Karpas-422 (cell line): ENCODE results near the gene ACVRL1. TPM values are rescaled to one million over a fixed set of nuclear protein-coding genes. Genes with fewer than 3 reads are reported as not detected.

ENCODE experiments used
- DNase-seq: peaks from one replicate; pipeline ENCODE4 v3.0.0-alpha.2; 2015
- H2AFZ ChIP-seq: fragments of 200-600 bp; sonication (generic); 2 replicates; pipeline ENCODE4 v1.6.1; 2014; ENCODE audit warnings: antibody characterized with exemption, low read length, mixed read lengths
- H3K27ac ChIP-seq: fragments of 200-600 bp; sonication (generic); 2 replicates; pipeline ENCODE4 v1.5.1; 2014; ENCODE audit warnings: mild to moderate bottlenecking, low read length, moderate library complexity
- H3K27me3 ChIP-seq: fragments of 200-600 bp; sonication (generic); 2 replicates; pipeline ENCODE4 v1.6.1; 2014; ENCODE audit warnings: low read length, mixed read lengths
- H3K36me3 ChIP-seq: fragments of 200-600 bp; sonication (generic); 2 replicates; pipeline ENCODE4 v1.6.1; 2014; ENCODE audit warnings: low read length, mixed read lengths; ENCODE audit not compliant: insufficient read depth
- H3K4me1 ChIP-seq: fragments of 200-600 bp; sonication (generic); 2 replicates; pipeline ENCODE4 v1.6.1; 2014; ENCODE audit warnings: mild to moderate bottlenecking, low read length, mixed read lengths
- H3K4me2 ChIP-seq: fragments of 200-600 bp; sonication (generic); 2 replicates; pipeline ENCODE4 v1.6.1; 2014; ENCODE audit warnings: low read length, low read depth, mild to moderate bottlenecking; ENCODE audit not compliant: poor library complexity, severe bottlenecking
- H3K4me3 ChIP-seq: fragments of 200-600 bp; sonication (generic); 2 replicates; pipeline ENCODE4 v1.5.1; 2014; ENCODE audit warnings: mild to moderate bottlenecking, antibody characterized with exemption, low read length, mixed read lengths
- H3K79me2 ChIP-seq: fragments of 200-600 bp; sonication (generic); 2 replicates; pipeline ENCODE4 v1.6.1; 2014; ENCODE audit warnings: mild to moderate bottlenecking, low read length, mixed read lengths
- H3K9ac ChIP-seq: fragments of 200-600 bp; sonication (generic); 2 replicates; pipeline ENCODE4 v1.6.0; 2014; ENCODE audit warnings: low read length
- H3K9me2 ChIP-seq: fragments of 200-600 bp; sonication (generic), shearing (Covaris generic); replicated peaks from 2 replicates; pipeline ENCODE4 v1.6.0; 2014; ENCODE audit warnings: mild to moderate bottlenecking, low read length, moderate library complexity; ENCODE audit not compliant: insufficient read depth
- H3K9me3 ChIP-seq: fragments of 300-700, 200-600 bp; sonication (generic); 2 replicates; pipeline ENCODE4 v1.6.1; 2014; ENCODE audit warnings: low read length, mixed read lengths
- H4K20me1 ChIP-seq: fragments of 200-600 bp; sonication (generic); 2 replicates; pipeline ENCODE4 v1.6.1; 2014; ENCODE audit warnings: mild to moderate bottlenecking, antibody characterized with exemption, low read length, low read depth; ENCODE audit not compliant: insufficient read depth
- total RNA-seq: library from RNA; depleted of rRNA; stranded (reverse); fragments of >200 nt; shearing (Covaris generic); gene quantifications from 2 replicates; pipeline ENCODE4 v1.2.3, GENCODE V29; 2014; ENCODE audit warnings: low replicate concordance

ACVRL1 gene
- total RNA-seq, 1 experiment from 2014 or later, result not detected

DNA sequence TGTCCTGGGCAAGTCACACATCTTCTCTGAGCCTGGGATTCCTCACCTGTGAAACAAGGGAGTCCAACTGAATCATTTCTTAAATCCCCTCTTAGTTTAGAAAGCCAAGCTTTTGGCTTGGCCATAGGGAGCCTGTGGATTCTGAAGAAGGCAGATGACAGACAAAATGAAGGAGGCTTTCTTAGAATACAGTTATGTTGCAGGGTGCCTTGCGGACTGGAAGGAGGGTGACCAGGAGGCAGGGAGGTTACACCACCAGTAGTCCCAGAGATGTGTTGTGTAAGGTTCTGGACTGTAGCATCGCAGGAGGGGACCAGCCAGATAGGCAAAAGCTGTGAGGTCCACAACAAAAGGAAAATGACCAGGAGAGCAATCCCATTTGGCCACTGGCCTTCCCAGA, 36.0 kb downstream of the ACVRL1 start:
- Histone ChIP-seq H3K4me2 (no peak overlapping the region), H4K20me1 (no peaks in the 10 kb centered on the region), H3K79me2 (no peaks in the 10 kb centered on the region), H3K9ac (no peak overlapping the region), H3K27me3 (no peaks in the 10 kb centered on the region; the same call in 1 of the 2 replicates), H3K4me1 (no peaks in the 10 kb centered on the region), H2AFZ (no peak overlapping the region), H3K9me3 (0 out of 2 replicates have a peak, but pooled peaks cover 6% of the 10 kb centered on the region), H3K4me3 (no peak overlapping the region), H3K36me3 (no peaks in the 10 kb centered on the region), H3K9me2 (no peaks in the 10 kb centered on the region), H3K27ac (no peak overlapping the region)
- no peak for DNase-seq

DNA sequence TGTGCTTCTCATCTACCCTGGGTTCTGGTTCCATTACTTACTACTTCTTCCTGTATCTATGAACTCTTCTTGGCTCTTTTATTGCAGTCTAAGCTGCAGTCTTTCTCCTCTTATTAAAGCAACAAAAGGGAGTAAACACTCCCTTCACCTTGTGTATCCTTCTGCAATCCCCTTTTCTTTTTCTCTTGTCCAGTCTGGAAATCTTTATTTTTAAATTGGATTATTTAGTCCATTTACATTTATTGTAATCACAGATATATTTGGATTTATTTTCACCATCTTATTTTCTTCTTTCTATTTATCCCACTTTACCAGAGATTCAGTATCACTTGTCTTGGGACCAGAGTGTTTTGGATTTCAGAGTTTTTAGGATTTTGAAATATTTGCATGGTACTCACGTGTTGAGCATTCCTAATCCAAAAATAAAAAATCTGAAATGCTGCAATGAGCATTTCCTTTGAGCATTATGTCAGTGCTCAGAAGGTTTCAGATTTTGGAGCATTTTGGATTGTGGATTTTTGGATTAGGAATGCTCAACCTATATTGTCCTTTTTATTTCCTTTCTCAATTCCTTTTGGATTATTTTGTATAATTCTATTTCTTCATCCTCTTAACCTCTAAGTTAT, 37.4 kb downstream of the ACVRL1 start:
- Histone ChIP-seq H2AFZ (no peak overlapping the region), H3K4me2 (no peak overlapping the region), H4K20me1 (no peaks in the 10 kb centered on the region), H3K9me3 (0 out of 2 replicates have a peak, but pooled peaks cover 6% of the 10 kb centered on the region), H3K4me1 (no peaks in the 10 kb centered on the region), H3K27ac (no peak overlapping the region), H3K27me3 (no peaks in the 10 kb centered on the region; the same call in 1 of the 2 replicates), H3K9me2 (no peaks in the 10 kb centered on the region), H3K9ac (no peak overlapping the region), H3K79me2 (no peaks in the 10 kb centered on the region), H3K4me3 (no peak overlapping the region), H3K36me3 (no peaks in the 10 kb centered on the region)
- no peak for DNase-seq

DNA sequence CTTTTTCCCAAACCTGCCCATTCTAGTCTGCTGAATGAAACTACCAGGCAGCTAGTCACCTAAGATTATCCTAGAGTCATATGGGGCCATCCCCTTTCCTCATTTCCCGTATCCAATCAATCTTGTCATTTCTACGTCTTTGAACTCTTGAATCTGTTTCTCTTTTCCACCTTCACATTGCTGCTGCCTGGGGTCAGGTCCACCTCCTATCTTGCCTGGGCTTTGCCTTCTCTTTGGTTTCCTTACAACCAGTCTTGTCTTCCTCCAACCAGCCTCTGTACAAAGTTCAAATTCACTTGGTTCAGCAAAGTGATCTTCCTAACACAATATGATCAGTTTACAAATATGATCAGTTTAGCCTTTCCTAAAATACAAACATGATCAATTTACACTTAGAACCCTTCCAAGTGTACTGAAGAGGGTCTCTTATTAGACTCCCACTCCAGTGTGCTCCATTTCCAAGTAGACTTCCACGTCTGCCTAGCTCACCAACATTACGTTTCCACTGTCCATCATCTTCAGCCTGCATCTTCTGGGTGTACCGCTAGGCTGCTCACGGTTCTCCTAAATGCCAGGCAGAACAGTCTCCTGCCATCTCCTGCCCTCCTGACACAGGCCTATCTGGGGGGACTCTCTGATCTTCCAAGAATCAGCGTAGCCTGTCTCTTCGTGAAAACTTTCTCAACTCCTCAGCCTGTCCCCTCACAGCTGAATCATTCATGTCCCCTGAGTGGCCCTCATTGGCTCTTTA, 40.1 kb downstream of the ACVRL1 start:
- Histone ChIP-seq H3K27me3 (no peaks in the 10 kb centered on the region; the same call in 1 of the 2 replicates), H3K36me3 (no peaks in the 10 kb centered on the region), H4K20me1 (no peaks in the 10 kb centered on the region), H3K9ac (no peak overlapping the region), H3K9me2 (no peaks in the 10 kb centered on the region), H3K79me2 (no peaks in the 10 kb centered on the region), H3K27ac (no peak overlapping the region), H2AFZ (no peak overlapping the region), H3K4me2 (no peak overlapping the region), H3K9me3 (0 out of 2 replicates have a peak, but pooled peaks cover 6% of the 10 kb centered on the region), H3K4me3 (no peak overlapping the region), H3K4me1 (peaks cover 13% of the 10 kb centered on the region)
- no peak for DNase-seq

DNA sequence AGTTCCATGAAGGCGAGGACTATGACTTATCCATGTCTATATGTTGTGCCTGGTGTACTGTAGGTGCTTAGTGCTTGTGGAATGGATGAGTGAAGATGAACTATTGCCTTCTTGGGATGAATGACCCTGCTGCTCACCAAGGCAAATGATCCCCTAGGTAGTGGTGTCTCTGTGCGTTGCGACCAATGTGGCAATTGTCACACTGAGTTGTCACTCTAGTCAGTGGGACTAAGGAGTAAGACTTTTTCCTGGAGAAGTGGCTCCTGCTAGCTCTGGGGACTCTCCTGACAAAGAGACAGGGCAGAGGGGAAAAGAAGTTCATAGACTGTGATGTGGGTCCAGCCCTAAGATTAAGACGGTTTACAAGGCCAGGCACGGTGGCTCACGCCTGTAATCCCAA, 40.8 kb downstream of the ACVRL1 start:
- Histone ChIP-seq H3K9ac (no peak overlapping the region), H3K4me1 (peaks cover 17% of the 10 kb centered on the region), H4K20me1 (no peaks in the 10 kb centered on the region), H3K9me2 (no peaks in the 10 kb centered on the region), H3K27ac (no peak overlapping the region), H3K4me3 (no peak overlapping the region), H3K79me2 (no peaks in the 10 kb centered on the region), H3K27me3 (no peaks in the 10 kb centered on the region; the same call in 1 of the 2 replicates), H3K9me3 (0 out of 2 replicates have a peak, but pooled peaks cover 6% of the 10 kb centered on the region), H2AFZ (no peak overlapping the region), H3K4me2 (no peak overlapping the region), H3K36me3 (no peaks in the 10 kb centered on the region)
- DNase-seq, result no peak

DNA sequence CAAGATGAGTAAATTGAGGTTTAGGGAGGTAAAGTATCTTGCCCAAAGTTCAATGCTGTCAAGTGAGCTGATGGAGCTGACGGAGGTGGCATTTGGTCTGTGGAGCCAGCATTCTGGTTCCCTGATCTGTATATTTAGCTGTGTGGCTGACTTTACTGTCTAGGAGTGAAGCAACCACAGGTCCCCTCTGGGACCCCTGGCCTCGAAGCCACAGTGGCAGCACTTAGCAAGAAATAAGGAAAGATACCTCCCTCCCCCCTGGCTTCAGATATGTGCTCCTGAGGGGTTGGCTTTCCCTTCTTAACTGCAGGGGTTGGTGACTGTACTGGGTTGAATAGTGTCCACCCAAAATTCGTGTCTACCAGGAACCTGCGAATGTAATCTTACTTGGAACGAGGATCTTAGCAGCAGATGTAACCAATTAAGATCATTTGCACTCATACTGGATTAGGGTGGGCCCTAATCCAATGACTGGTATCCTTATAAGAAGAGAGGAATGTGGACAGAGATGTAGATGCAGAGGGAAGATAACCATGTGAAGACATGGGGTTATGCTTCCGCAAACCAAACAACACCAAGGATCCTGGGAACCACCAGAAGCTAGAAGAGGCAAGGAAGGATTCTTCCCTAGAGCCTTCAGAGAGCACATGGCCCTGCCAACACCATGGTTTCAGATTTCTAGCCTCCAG, 42.2 kb downstream of the ACVRL1 start:
- Histone ChIP-seq H3K9me3 (0 out of 2 replicates have a peak, but pooled peaks cover 2% of the 10 kb centered on the region), H3K27ac (no peak overlapping the region), H3K4me2 (no peak overlapping the region), H3K9me2 (no peaks in the 10 kb centered on the region), H3K4me3 (no peak overlapping the region), H2AFZ (no peak overlapping the region), H3K4me1 (peaks cover 19% of the 10 kb centered on the region), H3K79me2 (no peaks in the 10 kb centered on the region), H3K36me3 (no peaks in the 10 kb centered on the region), H3K9ac (no peak overlapping the region), H3K27me3 (no peaks in the 10 kb centered on the region), H4K20me1 (0 out of 2 replicates have a peak, but pooled peaks cover 7% of the 10 kb centered on the region)
- no peak for DNase-seq

DNA sequence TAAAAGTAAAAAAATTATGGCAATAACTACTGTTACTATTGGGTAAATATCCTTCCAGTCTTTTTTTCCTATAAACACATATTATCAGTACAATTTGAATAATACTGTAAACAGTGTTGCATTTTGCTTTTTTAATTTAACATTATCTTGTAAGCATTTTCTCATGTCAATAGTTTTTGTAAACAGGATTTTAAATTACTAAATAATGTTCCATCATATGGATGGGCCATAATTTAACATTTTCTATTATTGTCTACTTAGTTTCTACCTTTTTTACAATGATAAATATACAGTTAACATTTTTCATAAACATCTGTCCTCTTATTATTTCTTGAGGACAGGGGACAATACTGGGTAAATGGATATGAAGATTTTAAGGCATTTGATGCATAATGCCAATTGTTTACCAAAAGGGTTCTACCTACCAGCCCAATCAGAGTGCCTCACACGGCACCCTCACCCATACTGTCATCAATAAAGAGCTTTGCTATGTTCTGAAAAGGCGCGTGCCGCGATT, 43.4 kb downstream of the ACVRL1 start:
- peak overlapping the region; percentile 69 for H3K9ac ChIP-seq
- DNase-seq, result no peak

DNA sequence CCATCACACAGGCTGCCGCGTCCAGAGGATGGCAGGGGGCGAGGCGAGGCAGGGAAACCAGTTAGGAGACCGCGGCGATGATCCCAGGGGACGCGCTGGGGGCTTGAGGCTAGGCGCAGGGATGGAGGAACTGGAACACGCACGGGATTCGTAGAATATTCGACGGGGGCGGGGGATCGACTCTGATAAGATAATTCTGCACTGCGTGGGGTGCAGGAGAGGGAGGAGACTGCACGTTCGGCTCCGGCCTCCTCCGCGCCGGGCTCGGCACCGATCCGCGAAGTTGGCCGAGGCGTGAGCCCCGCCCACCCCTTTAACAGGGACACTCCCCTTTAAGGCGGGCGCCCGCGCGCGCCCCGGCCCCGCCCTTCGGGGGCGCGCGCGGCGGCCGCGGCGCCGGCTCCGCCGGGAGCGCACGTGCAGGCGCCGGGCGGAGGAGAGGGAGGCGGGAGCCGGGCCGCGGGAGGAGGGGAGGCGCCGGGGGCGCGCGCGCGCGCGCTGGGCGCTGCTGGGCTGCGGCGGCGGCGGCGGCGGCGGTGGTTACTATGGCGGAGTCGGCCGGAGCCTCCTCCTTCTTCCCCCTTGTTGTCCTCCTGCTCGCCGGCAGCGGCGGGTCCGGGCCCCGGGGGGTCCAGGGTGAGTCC, 44.0 kb downstream of the ACVRL1 start, which contains the start of gene ACVR1B:
ACVR1B (plus strand) TSS at position 501 of the 644 bp plus-strand sequence; CDS start at position 546, 45 bp downstream.
- Histone ChIP-seq H3K27me3 (no peaks in the 10 kb centered on the region), H3K9ac (peak within 1 kb of the TSS; percentile 88), H4K20me1 (0 out of 2 replicates have a peak, but pooled peaks cover 13% of the 10 kb centered on the region), H3K9me3 (no peaks in the 10 kb centered on the region), H3K79me2 (no peaks in the 10 kb centered on the region), H3K9me2 (no peaks in the 10 kb centered on the region), H3K27ac (no peak within 1 kb of the TSS), H3K4me1 (peaks cover 19% of the 10 kb centered on the region), H3K4me3 (peak within 1 kb of the TSS; percentile 83), H3K4me2 (peak within 1 kb of the TSS; percentile 92), H3K36me3 (no peaks in the 10 kb centered on the region), H2AFZ (peak within 1 kb of the TSS; percentile 94)
- DNase-seq, result peak; percentile 95

More for the DNA sequence above, 43.4 kb downstream of the ACVRL1 start:
- Histone ChIP-seq H3K4me1 (peaks cover 19% of the 10 kb centered on the region), H3K4me2 (peak overlapping the region; percentile 86), H4K20me1 (0 out of 2 replicates have a peak, but pooled peaks cover 10% of the 10 kb centered on the region), H3K9me3 (no peaks in the 10 kb centered on the region), H3K9me2 (no peaks in the 10 kb centered on the region), H3K27me3 (no peaks in the 10 kb centered on the region), H2AFZ (peak overlapping the region; percentile 94), H3K36me3 (no peaks in the 10 kb centered on the region), H3K27ac (no peak overlapping the region), H3K79me2 (no peaks in the 10 kb centered on the region), H3K4me3 (peak overlapping the region; percentile 66)
